ENCODE data around the gene PRPS1L1.

PRPS1L1 gene

GRCh38 chr7:17984288-17984687 is 43.4 kb downstream of the PRPS1L1 start:
- Histone ChIP-seq H3K27me3 (ENCODE audit: control insufficient read depth, insufficient read depth, low read length) (no peaks in the 10 kb centered on the region), H2AFZ (no peak overlapping the region), H3K9ac (no peak overlapping the region), H3K9me3 (ENCODE audit: control insufficient read depth, low read length) (no peaks in the 10 kb centered on the region), H3K4me1 (no peaks in the 10 kb centered on the region), H3K36me3 (ENCODE audit: control insufficient read depth, insufficient read depth, low read length) (no peaks in the 10 kb centered on the region), H3K27ac (no peak overlapping the region), H3K4me3 (ENCODE audit: low read depth, low read length) (no peak overlapping the region), H3K4me2 (ENCODE audit: low read length) (no peak overlapping the region), H3K79me2 (no peaks in the 10 kb centered on the region)
- TF ChIP-seq CTCF (IDR thresholded peaks at IDR 0.05) = no peak

GRCh38 chr7:17983221-17984062 is 44.2 kb downstream of the PRPS1L1 start:
- Histone ChIP-seq H3K4me2 (ENCODE audit: low read length) (no peak overlapping the region), H3K4me3 (ENCODE audit: low read depth, low read length) (no peak overlapping the region), H3K79me2 (no peaks in the 10 kb centered on the region), H3K4me1 (no peaks in the 10 kb centered on the region), H3K9me3 (ENCODE audit: control insufficient read depth, low read length) (no peaks in the 10 kb centered on the region), H3K9ac (no peak overlapping the region), H3K27me3 (ENCODE audit: control insufficient read depth, insufficient read depth, low read length) (no peaks in the 10 kb centered on the region), H3K36me3 (ENCODE audit: control insufficient read depth, insufficient read depth, low read length) (no peaks in the 10 kb centered on the region), H3K27ac (no peak overlapping the region), H2AFZ (no peak overlapping the region)
- no peak for TF ChIP-seq CTCF (IDR thresholded peaks at IDR 0.05)

GRCh38 chr7:17976952-17977351 is 50.7 kb downstream of the PRPS1L1 start:
- Histone ChIP-seq H3K9ac (no peak overlapping the region), H3K27me3 (ENCODE audit: control insufficient read depth, insufficient read depth, low read length) (no peaks in the 10 kb centered on the region), H3K4me2 (ENCODE audit: low read length) (no peak overlapping the region), H3K79me2 (no peaks in the 10 kb centered on the region), H3K36me3 (ENCODE audit: control insufficient read depth, insufficient read depth, low read length) (no peaks in the 10 kb centered on the region), H3K27ac (no peak overlapping the region), H3K4me3 (ENCODE audit: low read depth, low read length) (no peak overlapping the region), H3K9me3 (ENCODE audit: control insufficient read depth, low read length) (no peaks in the 10 kb centered on the region), H2AFZ (no peak overlapping the region), H3K4me1 (no peaks in the 10 kb centered on the region)
- TF ChIP-seq CTCF (IDR thresholded peaks at IDR 0.05) = no peak
